ENCODE data around the gene RABGGTA.
A peak's percentile ranks its signal among the peaks of the same experiment; 100 is the strongest.

Gene RABGGTA

DNA sequence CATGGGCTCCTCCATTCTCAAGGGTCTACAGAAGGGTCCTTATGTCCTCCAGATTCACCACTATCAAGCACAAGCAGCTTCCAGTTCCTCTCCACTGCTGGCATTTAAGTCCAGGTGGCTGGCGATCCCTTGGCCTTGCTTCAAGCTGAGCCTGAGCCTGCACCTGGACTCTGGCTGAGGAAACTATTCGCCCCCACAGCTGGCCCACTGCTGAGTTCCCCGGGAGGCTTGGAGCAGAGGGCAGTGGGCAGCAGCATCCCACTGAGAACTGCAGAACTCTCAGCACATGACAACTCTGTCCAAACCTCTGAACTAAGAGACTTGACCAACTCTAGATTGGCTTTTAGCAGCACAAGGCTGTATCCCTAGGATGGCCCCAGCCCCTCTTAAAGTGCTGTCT lies 11.3 kb upstream of the RABGGTA start:
- in situ Hi-C loops (cut with MboI; ENCODE audit: low pct_unique_long_range_greater_than_20kb, low sequenced_read_pairs): no loop called here
- no peak for DNase-seq

DNA sequence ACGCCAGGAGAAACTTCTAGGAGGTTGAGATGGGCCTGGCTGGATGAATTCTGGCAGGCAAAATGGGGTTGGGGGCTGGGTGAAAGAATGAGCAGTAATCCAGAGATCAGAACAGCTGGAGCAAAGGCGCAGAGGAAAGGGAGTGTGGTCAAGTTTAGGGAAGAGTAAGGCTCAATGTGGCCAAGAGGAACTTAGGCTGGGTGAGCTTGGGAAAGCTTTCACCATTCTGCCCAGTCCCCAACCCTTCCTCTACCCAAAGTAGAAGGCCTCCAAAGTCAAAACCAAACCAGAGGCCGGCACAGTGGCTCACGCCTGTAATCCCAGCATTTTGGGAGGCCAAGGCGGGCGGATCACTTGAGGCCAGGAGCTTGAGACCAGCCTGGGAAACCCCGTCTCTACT lies 10.2 kb upstream of the RABGGTA start:
- DNase-seq: peak; percentile 21
- in situ Hi-C loops (cut with MboI; ENCODE audit: low pct_unique_long_range_greater_than_20kb, low sequenced_read_pairs): no loop called here

GRCh38 chr14:24280797-24281460 lies 9.5 kb upstream of the RABGGTA start:
- in situ Hi-C loops (cut with MboI; ENCODE audit: low pct_unique_long_range_greater_than_20kb, low sequenced_read_pairs): no loop called here

GRCh38 chr14:24279301-24280186 lies 8.1 kb upstream of the RABGGTA start:
- in situ Hi-C loops (cut with MboI; ENCODE audit: low pct_unique_long_range_greater_than_20kb, low sequenced_read_pairs): no loop called here
- peak; percentile 47 for DNase-seq

More at GRCh38 chr14:24280797-24281460, 9.5 kb upstream of the RABGGTA start:
- no peak for DNase-seq

DNA sequence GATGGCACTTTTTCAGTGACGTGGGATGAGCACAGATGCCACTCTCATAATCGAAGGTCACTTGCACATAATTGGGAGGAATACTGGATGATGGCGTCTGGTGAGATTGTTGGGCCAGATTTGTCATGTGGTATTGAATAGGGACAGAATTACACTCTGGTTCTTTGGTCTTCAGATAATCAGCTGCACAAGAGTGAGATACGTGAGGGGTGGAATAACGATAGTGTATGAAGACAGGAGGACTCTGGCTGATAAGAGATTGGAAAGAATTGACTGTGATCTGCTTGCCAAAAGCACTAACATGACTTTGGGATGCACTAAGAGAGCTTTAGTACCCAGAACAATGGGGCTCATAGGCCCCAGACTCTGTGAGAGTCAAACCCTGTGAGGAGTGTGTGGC lies 7.0 kb upstream of the RABGGTA start:
- in situ Hi-C loops (cut with MboI; ENCODE audit: low pct_unique_long_range_greater_than_20kb, low sequenced_read_pairs): no loop called here
- DNase-seq: no peak

DNA sequence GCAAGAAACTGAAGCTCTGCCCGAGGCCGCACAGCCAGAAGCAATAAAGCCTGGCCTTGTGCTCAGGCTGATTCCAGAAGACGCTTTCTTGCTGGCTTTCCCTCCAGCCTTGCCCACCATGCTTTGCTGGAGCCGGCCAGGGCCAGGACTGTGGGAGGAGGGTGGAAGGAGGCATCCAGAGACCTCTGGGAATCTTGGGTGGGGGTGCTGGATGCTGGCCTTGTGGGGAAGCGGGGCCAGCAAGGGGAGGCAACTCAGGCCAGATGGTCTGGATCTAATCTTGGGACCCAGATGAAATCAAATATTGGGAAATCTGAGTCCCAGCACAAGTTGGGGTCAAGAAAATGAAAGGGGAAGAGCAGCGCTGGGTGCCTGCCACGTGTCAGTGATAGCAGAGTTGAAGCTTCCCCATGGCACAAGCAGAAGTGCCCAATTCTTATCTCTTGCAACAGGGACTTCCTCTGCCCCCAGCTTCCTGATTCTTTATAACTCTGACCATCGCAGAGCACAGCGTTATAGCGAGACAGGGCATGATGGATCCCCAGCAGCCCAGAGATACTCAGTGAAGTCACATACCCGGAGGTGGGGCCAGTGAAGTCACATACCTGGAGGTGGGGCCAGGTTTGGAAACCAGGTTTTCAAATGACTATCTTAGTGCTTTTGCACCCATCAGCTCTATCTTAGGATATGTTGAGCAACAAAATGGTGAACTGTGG lies 6.4 kb upstream of the RABGGTA start:
- in situ Hi-C loops (cut with MboI; ENCODE audit: low pct_unique_long_range_greater_than_20kb, low sequenced_read_pairs): no loop called here
- peak; percentile 95 for DNase-seq

DNA sequence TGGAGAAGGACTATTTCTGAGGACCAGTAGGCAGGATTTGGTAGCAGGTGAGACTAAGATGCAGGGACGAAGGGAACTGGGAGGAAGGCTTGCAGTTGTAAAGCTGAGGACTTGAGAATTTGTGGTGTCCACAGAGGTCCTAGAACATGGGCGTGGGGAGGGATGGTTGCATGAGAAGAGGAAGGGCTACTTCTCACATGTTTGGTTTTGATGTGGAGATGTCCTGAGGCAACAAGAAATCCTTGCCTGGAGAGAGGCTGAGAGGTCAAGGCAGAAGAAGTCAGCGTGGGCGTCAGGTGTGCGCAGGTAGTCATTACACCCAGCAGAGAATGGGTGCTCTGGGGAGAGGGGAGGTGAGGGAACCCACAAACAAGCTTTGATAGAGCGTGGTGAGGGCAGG lies 5.7 kb upstream of the RABGGTA start:
- in situ Hi-C loops (cut with MboI; ENCODE audit: low pct_unique_long_range_greater_than_20kb, low sequenced_read_pairs): no loop called here
- no peak for DNase-seq

DNA sequence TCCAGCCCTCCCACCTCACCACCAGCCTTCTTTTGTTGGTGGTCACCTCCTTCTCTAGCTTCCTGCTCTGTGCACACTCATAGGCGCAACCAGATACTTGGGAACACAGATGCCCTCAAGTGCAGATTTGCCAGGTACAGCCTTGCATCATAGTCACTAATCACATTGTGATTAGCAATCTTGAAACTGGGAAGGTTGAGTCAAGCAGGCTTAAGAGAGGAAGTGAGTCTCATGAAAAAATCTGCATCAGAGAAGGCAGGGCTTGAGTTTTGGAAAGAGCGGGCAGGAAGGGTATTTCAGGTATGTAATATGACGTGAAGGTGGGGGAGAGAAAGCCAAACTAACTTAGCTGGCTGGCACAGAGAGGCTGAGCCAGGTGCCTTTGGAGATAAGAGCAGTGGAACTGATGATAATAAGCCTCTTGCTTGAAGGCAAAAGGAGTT lies 2.7 kb upstream of the RABGGTA start:
- peak; percentile 41 for DNase-seq
- in situ Hi-C loops (cut with MboI; ENCODE audit: low pct_unique_long_range_greater_than_20kb, low sequenced_read_pairs): no loop called here

GRCh38 chr14:24273422-24273998 lies 2.1 kb upstream of the RABGGTA start:
- peak; percentile 32 for DNase-seq
- in situ Hi-C loops (cut with MboI; ENCODE audit: low pct_unique_long_range_greater_than_20kb, low sequenced_read_pairs): no loop called here

GRCh38 chr14:24272467-24272866 lies 1.1 kb upstream of the RABGGTA start:
- DNase-seq: no peak
- in situ Hi-C loops (cut with MboI; ENCODE audit: low pct_unique_long_range_greater_than_20kb, low sequenced_read_pairs): no loop called here

GRCh38 chr14:24271834-24272263 lies 452 bp upstream of the RABGGTA start:
- no peak for DNase-seq
- in situ Hi-C loops (cut with MboI; ENCODE audit: low pct_unique_long_range_greater_than_20kb, low sequenced_read_pairs): no loop called here

GRCh38 chr14:24270537-24271133 lies 762 bp downstream of the RABGGTA start:
- no peak for DNase-seq
- in situ Hi-C loops (cut with MboI; ENCODE audit: low pct_unique_long_range_greater_than_20kb, low sequenced_read_pairs): no loop called here

DNA sequence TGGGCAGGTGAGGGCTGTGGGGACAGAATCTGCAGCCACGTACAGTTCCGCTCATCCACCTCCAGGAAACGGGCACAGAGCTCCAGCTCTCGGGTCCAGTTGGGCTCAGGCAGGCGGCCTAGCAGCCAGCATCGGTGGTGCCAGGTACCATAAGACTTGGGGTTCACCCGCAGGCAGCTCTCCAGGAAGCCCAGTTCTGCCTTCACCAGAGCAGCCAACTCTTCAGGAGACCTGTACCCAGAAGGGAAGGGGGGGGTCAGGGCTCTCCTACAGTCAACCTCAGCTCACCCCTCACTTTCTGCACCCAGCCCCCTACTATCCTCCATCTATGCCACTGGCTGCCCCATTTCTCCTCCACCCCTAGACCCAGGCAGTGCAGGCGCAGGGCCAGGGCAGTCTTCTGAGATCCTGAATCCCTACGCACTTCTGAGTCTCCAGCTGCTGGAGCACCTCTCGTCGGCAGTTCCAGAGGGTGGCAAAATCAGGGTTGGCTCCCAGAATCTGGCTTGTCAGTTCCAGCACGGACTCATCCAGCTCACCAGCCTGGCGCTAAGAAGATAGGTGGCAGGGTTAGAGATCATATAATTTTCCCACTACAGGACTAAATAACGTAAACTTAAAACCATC lies 1.4 kb downstream of the RABGGTA start:
- in situ Hi-C loops (cut with MboI; ENCODE audit: low pct_unique_long_range_greater_than_20kb, low sequenced_read_pairs): no loop called here
- DNase-seq: no peak

GRCh38 chr14:24269368-24269767 lies 2.0 kb downstream of the RABGGTA start:
- in situ Hi-C loops (cut with MboI; ENCODE audit: low pct_unique_long_range_greater_than_20kb, low sequenced_read_pairs): no loop called here
- no peak for DNase-seq

- no peak for DNase-seq
- in situ Hi-C loops (cut with MboI; ENCODE audit: low pct_unique_long_range_greater_than_20kb, low sequenced_read_pairs): no loop called here
Measured at GRCh38 chr14:24268225-24268624, 3.2 kb downstream of the RABGGTA start.

DNA sequence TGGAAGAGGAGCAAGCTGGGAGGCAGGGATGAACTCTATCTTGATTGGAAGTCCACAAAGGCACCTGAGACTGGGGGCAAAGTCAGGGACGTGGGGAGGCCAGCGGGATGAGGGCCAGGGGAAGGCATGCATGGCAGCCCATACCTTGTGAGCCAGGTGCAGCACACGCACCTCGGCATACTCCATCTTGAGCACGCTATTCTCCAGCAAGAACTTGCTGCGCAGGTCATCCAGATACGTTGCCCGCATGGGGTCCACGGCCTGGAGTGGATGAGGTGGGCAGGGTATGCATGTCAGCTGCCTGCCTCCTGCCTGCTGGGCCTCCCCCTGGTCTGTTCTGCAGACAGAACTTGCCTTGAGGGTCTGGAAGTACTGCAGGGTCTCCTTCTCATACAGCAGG lies 3.9 kb downstream of the RABGGTA start:
- in situ Hi-C loops (cut with MboI; ENCODE audit: low pct_unique_long_range_greater_than_20kb, low sequenced_read_pairs): no loop called here
- no peak for DNase-seq

GRCh38 chr14:24266344-24267244 lies 4.8 kb downstream of the RABGGTA start:
- in situ Hi-C loops (cut with MboI; ENCODE audit: low pct_unique_long_range_greater_than_20kb, low sequenced_read_pairs): no loop called here

DNA sequence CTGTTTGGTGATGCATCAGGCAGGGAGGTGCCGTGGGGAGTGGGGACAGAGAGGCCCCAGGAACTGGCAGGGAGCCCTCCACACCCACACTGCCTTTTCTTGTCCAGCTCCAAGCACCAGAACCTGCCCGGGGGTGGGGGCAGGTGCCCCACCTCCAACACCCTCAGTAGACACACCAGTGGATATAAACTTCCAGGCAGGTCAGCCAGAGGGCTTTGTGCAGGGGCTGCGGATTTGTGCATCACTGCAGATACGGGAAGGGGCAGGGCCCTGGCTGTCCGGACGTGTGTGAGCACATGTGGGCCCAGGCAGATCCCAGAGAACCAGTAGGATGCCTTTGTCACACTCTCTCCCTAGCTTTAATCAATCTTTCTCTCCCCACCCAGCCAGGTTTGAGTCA lies 7.1 kb downstream of the RABGGTA start:
- DNase-seq: no peak
- in situ Hi-C loops (cut with MboI; ENCODE audit: low pct_unique_long_range_greater_than_20kb, low sequenced_read_pairs): no loop called here

More at GRCh38 chr14:24266344-24267244, 4.8 kb downstream of the RABGGTA start:
- DNase-seq: no peak
